ENCODE measurements around the gene ADORA1.

GRCh38 chr1:203126866-203127665 is 460 bp upstream of the ADORA1 start:
- TF ChIP-seq POLR2A (IDR thresholded peaks at IDR 0.05; ENCODE audit: low read depth, low read length) (no peak), POLR2AphosphoS5 (IDR thresholded peaks at IDR 0.05; ENCODE audit: low read depth, low read length) (no peak), TAF1 (IDR thresholded peaks at IDR 0.05; ENCODE audit: borderline replicate concordance, low read depth, low read length) (no peak)
